Brain microvascular endothelial cell (primary cell): ENCODE results near the gene GDF2.

Source experiments
- DNase-seq: peaks from one replicate; pipeline ENCODE4 v3.0.0-alpha.2; 2020
- H3K27ac ChIP-seq: fragments of 250-450 bp; sonication (Bioruptor Pico); 2 replicates; pipeline ENCODE4 v1.5.1; 2020; ENCODE audit warnings: mild to moderate bottlenecking, moderate library complexity
- H3K27me3 ChIP-seq: fragments of 250-450 bp; sonication (Bioruptor Pico); replicated peaks from 2 replicates; pipeline ENCODE4 v1.5.1; 2020; ENCODE audit warnings: mild to moderate bottlenecking
- H3K36me3 ChIP-seq: fragments of 250-450 bp; sonication (Bioruptor Pico); replicated peaks from 2 replicates; pipeline ENCODE4 v1.5.1; 2020; ENCODE audit warnings: mild to moderate bottlenecking
- H3K4me3 ChIP-seq: 2 replicates; pipeline ENCODE4 v1.5.1; 2011; ENCODE audit warnings: low read depth, mild to moderate bottlenecking, control low read depth, low read length, moderate library complexity
- CTCF ChIP-seq: IDR thresholded peaks from 2 replicates; pipeline ENCODE4 v1.5.1; 2011; ENCODE audit warnings: low read depth, mild to moderate bottlenecking, moderate library complexity, low read length, control low read depth, inconsistent platforms; ENCODE audit errors: missing control alignments
- in situ Hi-C: cut with HindIII; loops from 2 replicates; pipeline ENCODE4 v1.10.0; 2017; ENCODE audit warnings: low sequenced_read_pairs, low pct_ligation_motif_present

The GDF2 gene

GRCh38 chr10:47359101-47359500 lies 36.8 kb downstream of the GDF2 start:
- no peak for TF ChIP-seq CTCF
- Histone ChIP-seq H3K4me3 (no peak overlapping the region), H3K36me3 (no peaks in the 10 kb centered on the region), H3K27me3 (no peaks in the 10 kb centered on the region), H3K27ac (no peak overlapping the region)
- DNase-seq = no peak
- in situ Hi-C loops = no loop called here

- no peak for DNase-seq
- no peaks in the 10 kb centered on the region for H3K27me3 ChIP-seq
- no peak overlapping the region for H3K27ac ChIP-seq
- in situ Hi-C loops = no loop called here
- no peak for TF ChIP-seq CTCF
- no peaks in the 10 kb centered on the region for H3K36me3 ChIP-seq
- H3K4me3 ChIP-seq = no peak overlapping the region
Measured at GRCh38 chr10:47359626-47360418, 37.6 kb downstream of the GDF2 start.

GRCh38 chr10:47360419-47361040 lies 38.3 kb downstream of the GDF2 start:
- DNase-seq = peak; percentile 20
- Histone ChIP-seq H3K4me3 (no peak overlapping the region), H3K27me3 (no peaks in the 10 kb centered on the region), H3K27ac (no peak overlapping the region), H3K36me3 (no peaks in the 10 kb centered on the region)
- in situ Hi-C loops = no loop called here
- no peak for TF ChIP-seq CTCF

GRCh38 chr10:47361293-47361692 lies 39.0 kb downstream of the GDF2 start:
- peak; percentile 97 for TF ChIP-seq CTCF
- peak; percentile 20 for DNase-seq
- Histone ChIP-seq H3K27ac (no peak overlapping the region), H3K4me3 (no peak overlapping the region), H3K27me3 (no peaks in the 10 kb centered on the region), H3K36me3 (no peaks in the 10 kb centered on the region)
- in situ Hi-C loops = no loop called here

- Histone ChIP-seq H3K27me3 (no peaks in the 10 kb centered on the region), H3K36me3 (no peaks in the 10 kb centered on the region), H3K4me3 (no peak overlapping the region), H3K27ac (no peak overlapping the region)
- TF ChIP-seq CTCF = no peak
- in situ Hi-C loops = no loop called here
- no peak for DNase-seq
Measured at GRCh38 chr10:47362199-47362598, 39.9 kb downstream of the GDF2 start.

GRCh38 chr10:47363781-47364180 lies 41.5 kb downstream of the GDF2 start:
- H3K4me3 ChIP-seq = no peak overlapping the region
- no peak for DNase-seq
- in situ Hi-C loops = no loop called here
- H3K36me3 ChIP-seq = no peaks in the 10 kb centered on the region
- H3K27ac ChIP-seq = no peak overlapping the region
- no peak for TF ChIP-seq CTCF
- no peaks in the 10 kb centered on the region for H3K27me3 ChIP-seq
